Pulmonary artery endothelial cell (primary cell): ENCODE results near the gene DVL2. TPM values are rescaled to one million over a fixed set of nuclear protein-coding genes. Genes with fewer than 3 reads are reported as not detected.
A peak's percentile ranks its signal among the peaks of the same experiment; 100 is the strongest.
"Not testable (repeated sequence)": the region's sequence is repeated elsewhere in the genome, so short reads cannot be mapped to it uniquely, and the experiment has no call there.

Experiments
- DNase-seq: peaks from one replicate; pipeline ENCODE4 v3.0.0-alpha.2; 2011; ENCODE audit warnings: low read depth, low spot score
- total RNA-seq: library from RNA; depleted of rRNA; stranded (reverse); fragments of >200 nt; gene quantifications from 2 replicates; pipeline ENCODE4 v1.2.3, GENCODE V29; 2014

DVL2 gene
- total RNA-seq, 1 donor from 2014 or later: 35.2 TPM

DNA sequence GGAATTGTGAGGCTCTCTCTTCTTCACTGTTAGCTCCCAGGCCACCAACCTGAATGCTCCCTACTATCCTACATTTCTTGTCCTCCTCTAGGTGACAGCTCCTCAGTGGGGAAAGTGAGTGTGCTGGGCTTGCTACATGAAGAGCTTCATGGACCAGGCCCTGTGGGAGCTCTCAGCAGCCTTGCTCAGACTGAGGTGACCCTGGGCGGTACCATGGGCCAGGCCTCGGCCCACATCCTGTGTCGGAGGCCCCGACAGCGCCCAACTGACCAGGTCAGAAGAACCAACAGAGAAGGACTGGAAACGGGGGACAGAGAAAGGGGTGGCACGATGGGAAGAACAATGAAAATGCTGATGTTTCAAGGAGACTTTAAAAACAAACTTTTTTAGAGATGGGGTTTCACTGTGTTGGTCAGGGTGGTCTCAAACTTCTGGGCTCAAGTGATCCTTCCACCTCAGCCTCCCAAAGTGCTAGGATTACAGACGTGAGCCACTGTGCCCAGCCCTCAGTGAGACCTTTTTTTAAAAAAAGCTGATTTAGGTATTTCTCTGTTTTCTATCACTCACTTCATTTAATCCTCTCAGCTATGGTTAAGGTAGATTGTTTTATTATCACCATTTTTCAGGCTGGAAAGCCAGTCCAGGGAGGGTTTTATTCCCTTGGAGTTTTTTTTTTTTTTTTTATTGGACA is 22.6 kb upstream of the DVL2 start:
- no peak for DNase-seq

DNA sequence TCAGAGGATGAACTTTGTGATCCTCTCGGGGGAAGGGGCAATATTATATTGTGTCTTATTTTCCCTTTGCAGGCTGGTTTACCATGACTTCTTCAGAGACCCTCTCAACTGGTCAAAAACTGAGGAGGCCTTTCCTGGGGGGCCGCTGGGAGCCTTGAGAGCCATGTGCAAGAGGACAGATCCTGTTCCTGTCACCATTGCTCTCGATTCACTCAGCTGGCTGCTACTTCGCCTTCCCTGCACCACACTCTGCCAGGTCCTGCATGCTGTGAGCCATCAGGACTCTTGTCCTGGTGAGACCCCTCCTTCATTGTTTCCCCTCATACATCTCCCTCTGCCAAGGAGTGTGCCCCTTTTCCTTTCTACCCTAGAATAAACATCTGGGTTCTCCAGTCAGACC is 20.2 kb upstream of the DVL2 start:
- no peak for DNase-seq

DNA sequence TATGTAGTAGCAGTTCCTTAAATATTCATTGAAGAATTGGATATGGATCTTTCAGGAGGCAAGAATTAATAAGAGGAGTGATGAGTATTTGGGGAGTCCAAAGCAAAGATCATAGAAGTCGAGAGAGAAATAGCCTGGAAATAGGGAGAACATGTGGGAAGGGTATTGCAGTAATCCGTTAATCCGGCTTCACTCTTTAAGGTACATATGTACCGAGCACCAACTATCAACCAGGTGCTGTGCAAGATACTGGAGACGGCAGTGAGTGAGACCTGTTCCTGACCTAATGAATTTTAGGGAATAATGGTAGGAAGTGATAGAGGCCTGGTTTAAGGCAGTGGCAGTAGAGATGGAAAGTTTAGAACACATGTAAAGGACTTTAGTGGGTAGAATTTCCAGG is 18.8 kb upstream of the DVL2 start:
- DNase-seq: no peak

DNA sequence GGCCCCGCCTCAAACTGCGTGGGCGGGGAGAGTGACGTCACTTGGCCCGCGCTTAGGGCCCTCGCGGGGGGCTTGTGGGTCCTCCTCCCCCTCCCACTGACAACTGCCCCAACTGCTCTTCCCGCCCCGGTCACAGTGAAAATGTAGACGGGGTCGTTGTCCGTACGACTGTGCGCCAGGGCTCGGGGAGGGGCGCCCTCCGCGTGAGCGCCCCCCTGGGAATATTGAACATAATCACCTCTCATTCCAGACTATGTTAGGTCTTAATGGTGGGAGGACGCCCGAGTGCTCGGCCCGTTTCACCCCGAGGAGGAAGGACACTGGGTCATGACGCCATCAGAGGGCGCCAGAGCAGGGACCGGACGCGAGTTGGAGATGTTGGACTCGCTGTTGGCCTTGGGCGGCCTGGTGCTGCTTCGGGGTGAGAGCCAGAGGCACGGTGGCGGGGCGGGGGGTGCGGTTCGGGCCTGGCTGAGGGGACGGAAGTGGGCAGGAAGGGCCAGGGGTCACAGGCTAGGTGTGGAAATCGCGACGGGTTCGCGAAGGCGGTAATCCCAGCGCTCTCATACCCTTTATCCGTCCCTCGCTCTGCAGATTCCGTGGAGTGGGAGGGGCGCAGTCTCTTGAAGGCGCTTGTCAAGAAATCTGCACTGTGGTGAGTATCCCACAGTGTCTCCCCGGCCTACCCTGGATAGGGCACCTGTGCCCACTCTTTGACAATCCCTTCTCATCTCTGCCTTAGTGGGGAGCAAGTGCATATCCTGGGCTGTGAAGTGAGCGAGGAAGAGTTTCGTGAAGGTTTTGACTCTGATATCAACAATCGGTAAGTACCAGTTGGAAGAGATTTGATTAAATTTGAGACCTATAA is 18.1 kb upstream of the DVL2 start, which contains the start of gene ELP5:
Gene ELP5 (plus strand): TSS at position 40 of the 868 bp plus-strand sequence. CDS start 336 bp downstream, at position 376.
- DNase-seq: peak; percentile 82

GRCh38 chr17:7251661-7252175 is 17.4 kb upstream of the DVL2 start, which contains the start of gene CTDNEP1:
TSS of gene CTDNEP1 (minus strand) at chr17:7251734. CDS start at chr17:7251296, 438 bp downstream.
- peak; percentile 98 for DNase-seq

- DNase-seq: no peak
Measured at GRCh38 chr17:7250695-7251627, 16.6 kb upstream of the DVL2 start.

DNA sequence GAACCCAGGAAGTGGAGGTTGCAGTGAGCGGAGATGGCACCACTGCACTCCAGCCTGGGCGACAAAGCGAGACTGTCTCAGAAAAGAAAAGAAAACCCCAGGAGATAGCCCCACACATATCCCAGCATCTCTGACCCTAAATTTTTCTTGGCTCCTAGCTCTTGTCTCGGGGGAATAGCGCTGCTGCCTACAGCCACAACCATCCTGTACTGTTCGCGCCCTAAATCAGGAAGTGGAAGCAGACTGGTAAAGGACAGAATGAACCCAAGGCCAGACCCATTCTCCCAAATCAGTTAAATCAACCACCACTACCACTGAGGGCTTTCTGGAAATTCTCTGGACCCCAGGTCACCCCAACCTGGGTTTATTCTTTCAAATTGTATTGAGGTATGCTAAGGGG is 15.5 kb upstream of the DVL2 start:
- no peak for DNase-seq

GRCh38 chr17:7249214-7249613 is 14.9 kb upstream of the DVL2 start:
- no peak for DNase-seq

GRCh38 chr17:7248796-7249195 is 14.5 kb upstream of the DVL2 start:
- DNase-seq: no peak

GRCh38 chr17:7246779-7247178 is 12.5 kb upstream of the DVL2 start:
- DNase-seq: no peak

DNA sequence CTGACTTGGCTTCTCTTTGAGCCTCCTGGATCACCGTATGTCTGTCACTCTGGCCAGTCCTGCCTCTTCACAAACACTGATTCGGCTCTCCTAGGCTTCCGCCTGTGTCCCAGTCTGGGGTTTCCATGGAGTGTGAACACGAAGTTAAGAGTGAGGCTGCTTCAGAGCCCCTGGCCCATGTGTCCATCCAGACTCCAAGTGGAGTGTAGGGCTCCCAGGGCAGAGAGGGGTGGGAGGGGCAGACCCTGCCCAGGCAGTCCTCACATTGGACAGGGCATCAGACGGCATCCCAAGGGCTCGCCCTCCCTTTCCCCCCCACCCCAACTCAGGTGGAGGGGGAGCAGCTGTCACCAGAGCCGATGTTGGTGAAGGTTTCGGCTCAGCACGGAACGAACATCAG is 9.5 kb upstream of the DVL2 start:
- DNase-seq: not testable (repeated sequence)

- DNase-seq: no peak
Measured at GRCh38 chr17:7243453-7243729, 9.1 kb upstream of the DVL2 start.

DNA sequence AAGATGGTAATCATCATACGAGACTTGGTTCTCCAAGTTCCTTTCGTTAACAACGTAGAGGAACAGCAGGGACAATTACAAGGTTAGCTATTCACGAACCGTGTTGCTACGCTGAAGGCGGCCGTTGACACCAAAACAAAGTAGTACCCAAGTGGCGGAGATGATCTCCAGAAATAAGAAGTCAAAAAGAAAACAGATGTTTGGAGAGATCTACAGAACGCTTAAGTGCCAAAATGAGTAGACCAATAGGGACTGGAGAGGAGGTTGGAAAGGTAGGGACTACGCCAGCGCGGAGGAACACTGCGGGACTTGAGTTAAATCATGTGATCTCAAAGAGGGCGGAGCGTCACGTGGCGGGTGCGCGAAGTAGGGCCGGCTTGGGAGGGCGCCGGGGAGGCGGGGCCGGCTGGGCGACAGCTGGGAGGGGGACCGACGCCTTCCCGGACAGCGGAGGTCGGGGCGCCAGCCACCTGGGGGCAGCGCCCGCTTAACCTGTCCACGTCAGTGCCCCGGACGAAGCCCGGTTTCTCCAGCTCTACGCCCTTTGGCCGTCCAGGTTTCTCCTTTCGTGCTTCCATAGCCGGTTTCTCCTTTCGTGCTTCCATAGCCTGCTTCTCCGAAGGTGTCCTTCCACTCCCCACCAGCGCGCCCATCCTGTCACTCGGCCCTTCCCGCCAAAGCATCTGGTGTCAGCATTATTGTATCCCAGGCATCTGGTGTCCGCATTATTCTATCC is 8.6 kb upstream of the DVL2 start:
- peak; percentile 85 for DNase-seq

- peak; percentile 69 for DNase-seq
Measured at GRCh38 chr17:7241783-7242716, 7.7 kb upstream of the DVL2 start, which contains the start of gene GABARAP. TSS of gene GABARAP (minus strand) at chr17:7242449. CDS start at chr17:7242330, 119 bp downstream.

DNA sequence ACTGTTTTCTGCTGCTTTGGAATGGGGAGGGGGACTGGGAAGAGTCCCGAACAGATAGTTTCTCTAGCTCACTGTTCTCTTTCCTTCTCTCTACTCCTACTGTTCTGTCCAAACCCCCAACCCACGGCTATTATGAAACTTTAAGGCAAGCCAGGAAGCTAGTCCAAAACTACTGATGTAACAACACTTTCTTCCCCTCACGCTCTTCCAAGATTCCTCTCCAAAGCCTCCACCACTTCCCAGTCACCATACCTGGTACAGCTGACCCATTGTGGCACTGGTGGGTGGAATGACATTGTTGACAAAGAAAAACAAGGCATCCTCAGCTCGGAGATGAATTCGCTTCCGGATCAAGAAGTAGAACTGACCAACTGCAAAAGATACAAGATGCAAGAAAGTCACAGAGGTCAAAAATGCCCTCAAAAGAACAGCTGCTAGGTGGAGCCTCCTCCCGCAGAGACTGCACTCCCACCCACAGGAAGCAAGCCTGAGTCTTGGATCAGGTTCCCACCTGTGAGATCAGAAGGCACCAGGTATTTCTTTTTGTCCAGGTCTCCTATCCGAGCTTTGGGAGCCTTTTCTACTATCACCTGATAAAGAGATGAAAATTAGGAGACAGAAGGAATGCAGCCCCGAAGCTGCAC is 6.9 kb upstream of the DVL2 start:
- no peak for DNase-seq

DNA sequence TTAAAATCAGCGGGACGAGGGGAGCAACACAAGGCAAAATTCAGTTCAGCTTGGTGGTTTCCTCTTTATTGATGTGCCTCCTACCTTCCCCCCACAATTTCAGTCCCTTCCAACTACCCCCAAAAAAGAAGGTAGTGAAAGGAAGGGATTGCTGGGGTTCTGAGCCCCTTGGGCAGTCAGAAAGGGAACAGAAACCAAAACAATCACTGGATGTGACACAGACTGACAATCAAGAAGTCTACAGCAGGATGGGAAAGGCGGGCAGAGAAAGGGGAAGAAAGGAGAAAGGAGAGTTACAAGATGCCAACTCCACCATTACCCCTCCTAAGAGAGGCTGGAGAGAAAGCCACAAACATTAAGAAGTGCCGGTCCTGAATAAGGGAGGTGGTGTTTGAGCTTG is 6.1 kb upstream of the DVL2 start:
- no peak for DNase-seq

DNA sequence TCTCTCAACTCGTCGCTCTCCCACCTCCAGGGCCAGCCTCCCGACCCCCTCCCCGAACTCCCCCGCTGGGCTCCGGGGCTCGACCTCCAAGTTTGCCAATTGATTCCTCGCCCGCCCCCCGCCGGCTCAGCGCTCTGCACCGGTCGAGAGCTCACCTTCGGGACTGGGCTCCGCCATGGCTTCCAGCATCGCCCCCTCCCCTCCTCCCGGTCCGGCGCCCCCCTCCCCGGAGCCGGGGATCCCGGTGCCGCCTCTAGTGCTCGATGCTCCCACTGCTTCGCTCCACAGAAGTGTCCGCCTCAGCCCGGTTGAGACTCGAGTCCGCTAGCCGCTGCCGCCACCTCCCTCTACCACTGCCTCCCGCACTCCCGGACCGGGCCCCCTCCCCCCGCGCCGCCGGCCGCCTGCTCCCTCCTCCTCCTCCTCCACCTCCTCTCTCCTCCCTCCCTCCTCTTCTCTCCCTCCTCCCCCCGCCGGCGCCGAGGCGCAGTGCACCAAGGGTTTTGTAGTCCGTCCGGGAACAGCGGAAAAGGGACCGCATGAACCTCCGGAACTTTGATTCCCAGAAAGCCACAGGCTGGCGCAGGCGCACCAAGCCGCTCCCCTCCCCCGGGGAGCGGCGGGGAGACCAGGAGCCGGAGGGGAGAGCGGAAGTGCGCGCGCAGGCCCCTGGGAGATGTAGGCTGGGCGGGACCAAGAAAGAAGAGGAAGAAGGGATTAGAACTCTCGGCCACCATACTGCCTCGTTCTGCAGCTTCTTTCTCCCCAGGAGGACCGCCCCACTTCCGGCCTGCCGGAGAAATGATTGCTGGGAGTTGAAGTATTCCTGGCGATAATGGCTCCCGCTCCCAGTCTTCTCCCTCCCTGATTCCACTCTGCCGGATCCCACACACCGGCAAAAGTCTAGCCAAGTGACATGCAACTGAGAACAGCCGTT is 5.0 kb upstream of the DVL2 start, which contains the start of gene PHF23:
Gene PHF23 (minus strand): TSS at position 367 of the 937 bp plus-strand sequence. CDS start 178 bp downstream, at position 189.
- peak; percentile 99 for DNase-seq
